Natural killer cell (primary cell): ENCODE data around the gene NT5C2. TPM values are rescaled to one million over a fixed set of nuclear protein-coding genes. Genes with fewer than 3 reads are reported as not detected.

ENCODE experiments used
- ATAC-seq, 3 donors: fragments of 150-1000 bp in 2 of 3; fragments of 200-7000 bp in 1 of 3; cut with Tn5 transposase; 1 replicate in 1 of 3; 2 replicates in 2 of 3; pipeline ENCODE4 v1.10.0; 2021; ENCODE audit warnings: mild to moderate bottlenecking in 2 of 3, moderate library complexity in 2 of 3
- DNase-seq, 2 donors: peaks; one replicate each; pipeline versions ENCODE4 v3.0.0 to v3.0.0-alpha.2; 2013 to 2021; ENCODE audit warnings: mixed read lengths in 1 of 2
- H3K27ac ChIP-seq: one replicate; pipeline ENCODE4 v1.5.1; 2013; ENCODE audit warnings: mild to moderate bottlenecking, low read length
- H3K27me3 ChIP-seq: one replicate; pipeline ENCODE4 v1.6.1; 2013; ENCODE audit warnings: low read length; ENCODE audit not compliant: control insufficient read depth, insufficient read depth
- H3K36me3 ChIP-seq: one replicate; pipeline ENCODE4 v1.6.1; 2013; ENCODE audit warnings: low read length; ENCODE audit not compliant: control insufficient read depth, insufficient read depth
- H3K4me1 ChIP-seq: one replicate; pipeline ENCODE4 v1.6.1; 2013; ENCODE audit warnings: low read length; ENCODE audit not compliant: control insufficient read depth, insufficient read depth
- H3K4me3 ChIP-seq: one replicate; pipeline ENCODE4 v1.5.1; 2013; ENCODE audit warnings: low read length
- H3K9me3 ChIP-seq: one replicate; pipeline ENCODE4 v1.6.1; 2013; ENCODE audit warnings: low read length; ENCODE audit not compliant: control insufficient read depth, insufficient read depth
- H3K27ac Mint-ChIP-seq, 2 donors: one replicate each; pipeline ENCODE4 v1.8.0; 2022; ENCODE audit warnings: mild to moderate bottlenecking in 2 of 2, mixed read lengths in 2 of 2, moderate library complexity in 1 of 2
- H3K27me3 Mint-ChIP-seq, 2 donors: one replicate each; pipeline ENCODE4 v1.8.0; 2022; ENCODE audit warnings: low read depth in 2 of 2, mixed read lengths in 2 of 2
- H3K36me3 Mint-ChIP-seq: one replicate; pipeline ENCODE4 v1.8.0; 2022; ENCODE audit warnings: mixed read lengths
- H3K4me1 Mint-ChIP-seq, 2 donors: one replicate each; pipeline ENCODE4 v1.8.0; 2022; ENCODE audit warnings: mixed read lengths in 2 of 2
- H3K4me3 Mint-ChIP-seq: one replicate; pipeline ENCODE4 v1.8.0; 2022; ENCODE audit warnings: mild to moderate bottlenecking, moderate library complexity, mixed read lengths
- H3K9me3 Mint-ChIP-seq, 2 donors: one replicate each; pipeline ENCODE4 v1.8.0; 2022; ENCODE audit warnings: mixed read lengths in 2 of 2
- CTCF ChIP-seq: fragments of 200-600 bp; IDR thresholded peaks from one replicate; pipeline ENCODE4 v1.8.0; 2022; ENCODE audit warnings: antibody characterized with exemption
- WGBS: methylation state at CpG from one replicate; pipeline ENCODE4 v1.1.7; 2013; ENCODE audit warnings: missing lambda C conversion rate; ENCODE audit not compliant: insufficient coverage; 5-methylcytosine and 5-hydroxymethylcytosine counted together
- intact Hi-C: fragments of 100-400 bp; cut with micrococcal nuclease; formaldehyde crosslinking; loops from one replicate; pipeline ENCODE4 v1.14.2; 2022
- total RNA-seq, 4 donors: library from RNA; stranded (reverse); fragments of 120-200 nt in 1 of 4; gene quantifications; one replicate each; pipeline versions ENCODE4 v1.2.3 to v1.2.4, GENCODE V29; 2013 to 2022

The NT5C2 gene
- total RNA-seq, 3 donors from 2014 or later (not counting 1 experiment from before 2014, with no cell fraction given) = 84.4 to 110 (median 89.4) TPM

DNA sequence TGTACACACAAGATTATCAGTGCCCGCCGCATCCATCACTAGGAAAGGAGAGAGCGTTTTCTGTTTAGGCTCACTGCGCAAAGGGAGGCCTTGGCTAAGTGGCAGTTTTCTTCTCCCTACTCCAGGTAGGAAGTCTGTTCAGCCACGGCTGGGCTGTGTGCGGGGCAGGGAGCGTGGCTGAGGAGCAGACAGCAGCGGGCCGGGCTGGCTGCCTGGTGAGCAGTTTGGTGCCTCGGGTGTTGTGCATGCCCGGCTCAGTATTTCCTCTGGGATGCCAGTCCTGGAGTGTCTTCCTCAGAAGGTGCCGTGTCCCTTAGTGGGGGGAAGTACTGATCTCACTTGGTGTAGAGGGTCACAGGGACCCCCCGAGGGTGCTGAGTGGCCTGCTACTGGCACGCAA is 114.4 kb downstream of the NT5C2 start:
- intact Hi-C loops = no loop called here

GRCh38 chr10:103078309-103078615 is 114.8 kb downstream of the NT5C2 start:
- H3K4me1 Mint-ChIP-seq = no peaks in the 10 kb centered on the region
- no peak for TF ChIP-seq CTCF
- Histone ChIP-seq H3K36me3 (peaks cover 9% of the 10 kb centered on the region), H3K27me3 (no peaks in the 10 kb centered on the region), H3K9me3 (no peaks in the 10 kb centered on the region), H3K4me1 (no peaks in the 10 kb centered on the region), H3K4me3 (no peak overlapping the region), H3K27ac (no peak overlapping the region)
- ATAC-seq (no peak), DNase-seq (no peak)
- H3K9me3 Mint-ChIP-seq = no peaks in the 10 kb centered on the region
- no peak overlapping the region for H3K4me3 Mint-ChIP-seq
- H3K27me3 Mint-ChIP-seq = no peaks in the 10 kb centered on the region
- H3K27ac Mint-ChIP-seq = no peak overlapping the region
- intact Hi-C loops = no loop called here
- 95% methylated on average over 3 of the region's 3 CpGs for WGBS
- H3K36me3 Mint-ChIP-seq = peaks cover 7% of the 10 kb centered on the region

More for the DNA sequence above, 114.4 kb downstream of the NT5C2 start:
- H3K4me3 Mint-ChIP-seq = no peak overlapping the region
- ATAC-seq (no peak), DNase-seq (no peak)
- H3K9me3 Mint-ChIP-seq = no peaks in the 10 kb centered on the region
- no peak overlapping the region for H3K27ac Mint-ChIP-seq
- no peak overlapping the region for H3K4me3 ChIP-seq
- H3K4me1 ChIP-seq = no peaks in the 10 kb centered on the region
- no peaks in the 10 kb centered on the region for H3K27me3 ChIP-seq
- H3K9me3 ChIP-seq = no peaks in the 10 kb centered on the region
- no peaks in the 10 kb centered on the region for H3K4me1 Mint-ChIP-seq
- H3K36me3 Mint-ChIP-seq = peaks cover 7% of the 10 kb centered on the region
- no peak for TF ChIP-seq CTCF
- 93% methylated on average over 14 of the region's 14 CpGs for WGBS
- H3K36me3 ChIP-seq = peaks cover 11% of the 10 kb centered on the region
- no peaks in the 10 kb centered on the region for H3K27me3 Mint-ChIP-seq
- no peak overlapping the region for H3K27ac ChIP-seq

DNA sequence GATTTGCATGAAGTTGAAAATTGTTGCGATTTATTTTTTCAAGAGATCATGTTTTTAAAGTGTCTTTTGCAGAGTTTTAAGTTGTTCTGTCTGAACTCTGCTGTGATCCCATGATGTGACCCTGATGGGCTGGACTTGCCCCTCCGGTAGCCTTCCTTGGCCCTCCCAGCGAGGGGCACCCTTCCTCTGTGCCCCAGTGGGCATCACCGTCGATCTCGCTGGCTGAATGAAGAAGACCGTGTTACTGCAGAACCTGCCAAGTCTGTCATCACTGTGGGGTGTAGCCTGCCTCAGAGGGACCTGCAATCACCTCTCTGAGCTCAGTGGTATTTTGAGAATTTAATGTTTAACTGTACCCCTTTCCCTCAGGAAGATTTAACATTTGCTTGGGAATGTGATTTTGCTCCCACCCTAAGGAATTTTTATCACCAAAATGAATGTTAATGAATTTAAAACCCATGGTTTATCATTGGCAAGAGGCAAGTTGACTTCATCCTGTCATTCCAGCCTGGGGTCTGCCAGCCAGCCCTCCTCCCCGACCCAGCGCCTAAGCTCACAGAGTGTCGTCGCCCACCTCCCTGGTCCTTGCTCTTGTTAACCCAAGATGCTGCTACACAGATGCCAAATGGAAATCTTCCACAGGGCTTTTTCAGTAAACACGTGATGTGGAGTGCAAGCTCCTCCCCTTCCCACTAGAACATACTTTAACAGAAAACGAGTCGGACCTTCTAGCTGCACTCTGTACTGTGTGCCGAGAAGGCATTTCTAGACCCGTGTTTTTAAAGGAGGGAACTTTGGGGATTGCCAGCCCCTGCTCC is 115.4 kb downstream of the NT5C2 start:
- Mint-ChIP-seq H3K9me3 (no peaks in the 10 kb centered on the region), H3K27ac (no peak overlapping the region), H3K36me3 (peaks cover 7% of the 10 kb centered on the region), H3K27me3 (no peaks in the 10 kb centered on the region), H3K4me3 (no peak overlapping the region), H3K4me1 (no peaks in the 10 kb centered on the region)
- TF ChIP-seq CTCF = no peak
- no peak overlapping the region for H3K27ac ChIP-seq
- no peaks in the 10 kb centered on the region for H3K9me3 ChIP-seq
- intact Hi-C loops = no loop called here
- H3K27me3 ChIP-seq = no peaks in the 10 kb centered on the region
- ATAC-seq (no peak), DNase-seq (no peak)
- H3K4me1 ChIP-seq = no peaks in the 10 kb centered on the region
- 91% methylated on average over 16 of the region's 16 CpGs for WGBS
- H3K36me3 ChIP-seq = peaks cover 5% of the 10 kb centered on the region
- no peak overlapping the region for H3K4me3 ChIP-seq

DNA sequence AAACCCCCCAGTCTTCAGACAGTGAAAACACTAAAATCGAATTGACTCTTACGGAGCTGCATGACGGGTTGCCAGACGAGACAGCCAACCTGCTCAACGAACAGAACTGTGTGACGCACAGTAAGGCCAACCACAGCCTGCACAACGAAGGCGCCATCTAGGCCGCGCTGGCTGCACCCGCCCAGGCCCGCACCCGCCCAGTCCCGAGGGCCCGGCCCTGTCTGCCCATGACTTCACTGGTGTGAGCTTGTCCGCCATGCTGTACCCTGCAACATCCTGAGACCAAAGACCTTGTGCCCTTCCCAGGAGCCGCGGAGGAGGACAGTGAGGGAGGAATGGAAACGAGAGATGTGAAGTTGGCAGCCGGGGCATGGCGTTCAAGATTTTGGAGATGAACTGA is 116.1 kb downstream of the NT5C2 start:
- 96% methylated on average over 19 of the region's 21 CpGs for WGBS
- no peak overlapping the region for H3K4me3 Mint-ChIP-seq
- intact Hi-C loops = no loop called here
- DNase-seq (no peak), ATAC-seq (no peak)
- no peak overlapping the region for H3K27ac ChIP-seq
- TF ChIP-seq CTCF = no peak
- peaks cover 5% of the 10 kb centered on the region for H3K36me3 ChIP-seq
- H3K27ac Mint-ChIP-seq = no peak overlapping the region
- H3K4me3 ChIP-seq = no peak overlapping the region
- no peaks in the 10 kb centered on the region for H3K27me3 ChIP-seq
- H3K27me3 Mint-ChIP-seq = no peaks in the 10 kb centered on the region
- no peaks in the 10 kb centered on the region for H3K9me3 ChIP-seq
- H3K9me3 Mint-ChIP-seq = no peaks in the 10 kb centered on the region
- no peaks in the 10 kb centered on the region for H3K4me1 ChIP-seq
- H3K4me1 Mint-ChIP-seq = no peaks in the 10 kb centered on the region
- H3K36me3 Mint-ChIP-seq = peaks cover 7% of the 10 kb centered on the region
